ENCODE data around the gene PITPNC1.

The PITPNC1 gene

DNA sequence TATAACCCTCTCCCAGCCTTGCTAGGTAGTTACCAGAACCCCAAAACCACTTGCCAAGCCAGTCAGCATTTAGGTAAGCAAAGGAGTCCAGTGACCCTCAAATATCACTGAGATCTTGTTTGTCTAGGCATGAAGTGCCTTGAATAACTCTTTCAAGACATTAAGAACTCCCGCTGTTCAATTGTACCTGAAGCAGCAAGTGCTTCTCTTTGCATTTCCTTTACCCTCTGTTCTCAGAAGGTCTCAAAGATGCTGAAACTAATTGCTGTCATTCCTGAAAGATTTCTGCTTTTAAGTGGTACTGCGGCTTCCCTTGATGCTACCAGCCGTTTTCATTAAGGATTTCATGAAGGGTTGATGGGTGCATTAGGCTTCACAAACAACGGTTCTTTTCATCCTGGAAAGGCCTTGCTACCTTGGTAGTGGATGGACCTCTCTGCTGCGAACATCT is 142.7 kb downstream of the PITPNC1 start:
- no peak for DNase-seq

DNA sequence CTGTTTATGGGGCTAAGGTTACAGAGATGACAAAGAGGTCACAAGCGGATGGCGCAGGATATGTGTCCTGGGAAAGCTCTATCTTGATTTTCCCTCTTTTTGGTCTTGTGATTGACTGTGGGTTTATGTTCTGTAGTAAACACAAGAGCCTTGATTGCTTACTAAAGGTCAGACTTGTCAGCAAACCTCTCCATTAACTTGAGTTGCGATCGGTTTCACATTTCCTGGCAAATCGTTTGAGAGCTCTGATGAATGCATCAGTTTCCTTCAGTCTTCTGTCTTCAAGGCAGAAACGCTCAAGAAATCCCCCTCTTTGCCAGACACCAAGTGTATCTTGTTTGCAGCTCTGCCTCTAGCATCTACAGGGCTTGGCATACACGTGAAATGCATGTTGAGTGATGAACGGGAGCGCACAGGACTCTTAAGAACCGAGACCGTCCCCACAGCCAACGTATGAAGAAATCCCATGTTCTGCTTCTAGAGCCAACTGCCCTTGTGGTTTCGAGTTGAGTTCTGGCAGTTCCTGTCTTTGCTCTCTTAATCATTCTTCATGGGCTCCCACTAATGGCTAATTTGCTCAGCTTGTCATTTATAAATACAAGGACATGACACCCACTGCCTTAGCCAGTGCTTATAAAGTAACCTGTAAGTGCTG is 143.3 kb downstream of the PITPNC1 start:
- no peak for DNase-seq

- no peak for DNase-seq
These were observed 144.1 kb downstream of the PITPNC1 start for GRCh38 chr17:67520916-67521774.

DNA sequence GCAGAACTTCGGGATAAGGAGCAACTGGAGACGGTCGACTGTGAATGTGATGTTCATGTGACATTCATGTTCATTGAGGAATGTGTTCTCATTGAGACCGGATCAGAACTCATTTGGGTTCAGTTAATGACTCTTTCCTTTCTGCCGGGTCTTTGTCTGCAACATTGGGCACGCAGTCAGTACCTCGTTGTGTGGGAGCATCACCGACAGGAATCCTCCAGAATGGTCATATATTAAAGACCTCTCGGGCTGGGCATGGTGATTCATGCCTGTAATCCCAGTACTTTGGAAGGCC is 144.6 kb downstream of the PITPNC1 start:
- DNase-seq: no peak

DNA sequence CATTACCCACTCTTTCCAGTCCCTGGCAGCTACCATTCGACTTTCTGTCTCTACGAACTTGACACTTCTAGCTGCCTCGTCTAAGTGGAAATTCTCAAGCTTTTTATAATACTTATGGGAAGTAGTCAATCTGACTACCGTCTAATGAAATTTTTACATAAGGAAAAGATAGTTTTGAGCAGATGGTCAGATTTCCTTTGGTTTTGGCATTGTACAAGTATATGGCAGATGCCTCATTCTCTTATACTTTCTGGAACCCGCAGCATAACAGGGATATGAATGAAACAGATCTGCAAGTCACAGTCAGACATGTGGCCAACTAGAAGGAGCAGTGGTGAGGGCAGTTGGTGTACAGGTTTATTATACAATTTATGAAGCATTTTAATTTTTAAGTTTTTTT is 146.0 kb downstream of the PITPNC1 start:
- no peak for DNase-seq

DNA sequence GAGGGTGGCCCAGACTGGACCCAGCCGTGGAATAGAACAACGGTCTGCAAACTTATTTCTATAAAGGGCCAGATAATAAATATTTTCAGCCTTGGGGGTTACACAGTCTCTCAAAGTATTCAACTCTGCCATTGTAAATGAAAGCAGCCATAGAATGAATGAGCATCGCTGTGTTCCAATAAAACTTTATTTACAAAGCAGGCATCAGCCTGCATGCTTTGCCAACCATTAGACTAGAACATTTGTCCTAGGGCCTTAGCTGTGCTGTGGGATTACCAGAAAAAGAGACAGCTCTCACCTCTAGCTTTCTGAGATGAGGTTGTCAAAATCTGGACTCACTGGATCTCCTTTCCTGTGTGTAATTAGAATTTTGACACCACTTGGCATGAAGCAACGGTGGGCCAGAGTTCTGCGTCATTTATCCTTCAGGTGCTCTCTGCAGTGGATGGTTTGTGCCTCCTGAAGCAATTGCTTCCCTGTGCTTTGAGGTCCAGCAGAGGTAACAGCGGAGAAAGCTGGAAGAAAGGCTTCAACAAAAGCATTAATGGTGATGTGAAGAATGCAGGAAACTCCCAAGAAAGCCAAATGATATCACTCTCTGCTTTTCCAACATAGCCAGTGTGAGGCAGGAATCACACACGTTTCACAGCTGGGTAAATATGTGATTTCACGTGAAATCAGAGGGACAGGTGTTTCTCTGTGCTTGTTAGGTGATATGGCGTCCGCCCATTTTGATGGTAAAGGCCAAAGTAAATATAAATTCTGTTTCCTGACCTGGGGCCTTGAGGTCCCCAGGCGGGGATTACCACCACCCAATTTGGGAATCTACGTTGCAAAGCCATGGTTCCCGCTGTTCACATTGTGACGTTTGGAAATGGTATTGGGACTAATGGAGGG is 148.4 kb downstream of the PITPNC1 start:
- no peak for DNase-seq

DNA sequence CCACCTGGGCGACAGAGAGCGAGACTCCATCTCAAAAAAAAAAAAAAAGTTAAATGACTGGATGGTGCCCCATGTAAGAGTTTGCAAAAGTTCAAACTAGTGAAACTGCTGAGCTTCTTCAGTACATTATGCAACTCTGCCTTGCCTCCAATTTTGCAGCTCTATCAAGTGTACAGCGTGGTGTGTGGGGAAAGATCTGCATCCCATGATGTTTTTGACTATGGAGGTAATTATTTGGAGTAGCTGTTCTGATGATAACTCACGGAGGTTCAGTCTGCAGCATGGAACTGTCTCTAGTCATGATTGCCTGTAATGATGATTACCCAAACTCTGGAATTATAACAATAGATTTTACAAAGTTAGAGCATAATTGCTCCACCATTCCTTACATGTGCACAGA is 149.6 kb downstream of the PITPNC1 start:
- no peak for DNase-seq

DNA sequence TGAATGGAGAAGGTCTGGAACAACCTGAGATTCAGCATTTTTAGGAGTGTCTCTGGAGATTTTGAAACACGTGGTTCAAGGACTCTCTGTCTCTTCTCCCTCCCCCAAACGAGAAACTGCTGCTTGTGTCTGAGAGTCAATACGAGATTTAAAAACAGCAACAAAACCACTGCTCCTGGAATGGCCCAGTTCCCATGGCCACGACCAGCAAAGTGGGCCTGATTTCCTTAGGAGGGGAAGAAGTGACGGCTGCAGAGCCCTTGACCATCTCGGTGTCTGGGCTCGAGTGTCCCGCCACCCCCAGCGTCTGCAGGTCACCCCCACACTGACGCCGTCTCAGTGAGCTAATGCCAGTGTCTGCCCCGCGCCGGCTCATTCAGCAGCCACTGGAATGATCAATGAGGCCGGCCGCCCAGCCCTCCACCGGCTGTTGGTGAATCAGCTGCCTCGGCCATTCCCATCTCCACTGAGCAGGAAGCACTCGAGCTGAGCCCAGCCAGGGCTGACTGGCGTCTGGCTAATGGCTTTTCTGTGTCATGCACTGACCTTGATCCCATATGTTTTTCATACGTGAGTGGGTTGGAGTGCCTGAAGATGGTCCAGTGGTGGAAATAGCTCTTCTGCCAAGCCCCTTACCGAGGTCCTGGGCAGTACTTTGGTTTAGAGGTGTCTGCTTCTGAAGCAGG is 151.8 kb downstream of the PITPNC1 start:
- DNase-seq: no peak

DNA sequence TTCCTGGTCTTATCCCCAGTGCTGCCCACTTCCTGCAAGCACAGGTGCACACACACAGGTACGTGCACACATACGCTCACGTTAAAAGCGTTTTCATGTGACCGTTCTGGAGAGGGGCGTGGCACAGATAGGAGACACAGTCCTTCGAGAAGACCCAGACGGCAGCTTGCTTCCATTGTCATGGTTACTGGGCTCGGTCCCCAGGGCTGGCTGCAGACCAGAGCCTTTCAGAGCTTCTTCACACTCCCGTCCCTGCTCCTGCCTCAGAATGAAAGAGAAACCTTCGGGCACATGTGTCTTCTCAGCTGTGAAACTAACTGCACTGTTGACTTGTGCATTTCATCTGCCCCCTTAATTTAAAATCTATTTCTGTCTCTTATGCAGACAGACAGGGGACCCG is 154.2 kb downstream of the PITPNC1 start:
- DNase-seq: no peak

- no peak for DNase-seq
These were observed 155.3 kb downstream of the PITPNC1 start for GRCh38 chr17:67532326-67532871.

DNA sequence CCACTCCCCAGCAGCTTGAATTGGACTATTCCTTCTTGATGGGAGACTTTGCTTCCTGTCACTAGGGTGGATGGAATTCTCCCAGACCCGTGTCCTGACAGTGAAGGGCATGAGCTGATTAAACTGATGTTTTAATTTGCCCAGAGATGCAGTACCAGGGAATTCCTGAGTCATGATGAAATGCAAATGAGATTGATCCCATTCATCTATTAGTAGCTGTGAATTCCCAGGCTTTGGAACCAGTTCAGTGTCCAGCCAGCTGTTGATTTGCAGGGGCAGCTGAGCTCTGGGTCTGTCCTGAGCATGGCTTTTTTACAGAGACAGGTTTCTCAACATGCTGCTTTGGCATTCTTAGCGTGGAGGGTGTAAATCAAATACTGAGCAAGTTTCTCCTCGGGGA is 157.9 kb downstream of the PITPNC1 start:
- DNase-seq: no peak

DNA sequence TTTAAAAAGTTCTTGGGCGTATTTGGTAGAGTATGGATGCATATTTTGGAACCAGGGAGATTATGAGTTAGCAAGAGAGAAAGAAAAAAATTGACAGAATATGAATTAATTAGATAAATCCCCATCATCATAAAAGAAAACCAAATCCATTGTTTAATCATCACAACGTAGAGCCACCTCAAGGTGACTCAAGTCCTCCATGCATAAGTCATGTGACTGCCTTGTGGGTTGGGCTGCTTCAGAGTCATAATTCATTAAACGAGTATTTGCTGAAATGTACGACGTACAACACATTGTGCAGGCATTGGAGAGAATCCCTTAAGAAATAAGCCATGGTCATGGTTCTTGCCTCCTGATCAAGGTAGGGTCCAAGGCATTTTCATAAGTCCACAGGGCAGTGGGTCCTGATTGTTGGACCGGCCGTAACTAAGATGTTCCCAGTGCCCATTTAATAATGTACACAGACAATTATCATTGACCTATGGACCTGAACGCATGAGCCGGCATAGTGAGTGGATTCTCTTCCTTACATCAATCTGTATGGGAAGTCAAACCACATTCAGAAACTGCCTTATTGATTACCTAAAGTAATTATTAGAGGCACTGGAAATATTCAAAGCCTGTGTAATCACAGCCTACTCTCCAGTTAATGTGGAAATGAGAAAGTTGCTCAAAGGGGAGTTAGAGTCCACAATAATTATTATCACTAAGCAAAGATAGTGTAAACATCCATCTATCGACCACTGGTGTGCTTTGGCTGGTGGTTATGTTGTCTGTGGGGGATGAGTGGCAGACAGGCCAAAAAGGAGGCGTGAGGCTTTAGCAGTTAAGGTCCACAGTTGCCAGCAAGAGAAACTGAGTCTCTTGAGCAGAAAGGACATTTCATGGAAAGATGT is 165.4 kb downstream of the PITPNC1 start:
- no peak for DNase-seq

DNA sequence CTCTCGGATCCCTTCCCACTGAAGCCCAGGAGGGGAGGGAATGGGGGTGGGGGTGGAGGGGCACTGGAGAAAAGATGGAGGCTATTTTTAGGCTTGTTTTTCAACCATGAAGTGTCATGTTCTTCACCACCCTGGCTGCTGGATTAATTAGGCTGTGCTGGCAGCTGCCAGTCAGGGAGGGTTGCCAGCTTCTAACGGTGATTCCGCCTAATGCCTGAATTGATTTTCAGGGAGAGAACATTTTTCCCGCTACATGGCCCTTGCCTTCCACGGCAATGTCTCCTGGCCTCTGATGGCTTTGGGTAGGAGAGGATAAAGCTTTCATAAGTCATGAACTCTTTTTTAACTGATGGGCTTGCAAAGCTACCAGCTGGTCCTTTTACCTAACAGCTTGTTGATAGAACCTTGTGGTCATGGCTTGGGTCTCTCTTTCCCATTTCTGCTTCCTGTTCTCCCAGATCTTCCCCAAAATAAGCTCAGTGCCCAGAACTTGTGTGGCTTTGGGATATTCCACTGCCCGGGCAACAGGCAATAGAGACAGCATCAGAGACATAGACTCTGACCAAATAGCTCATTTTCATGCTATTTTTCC is 167.4 kb downstream of the PITPNC1 start:
- DNase-seq: no peak

GRCh38 chr17:67546578-67547527 is 169.8 kb downstream of the PITPNC1 start:
- no peak for DNase-seq

DNA sequence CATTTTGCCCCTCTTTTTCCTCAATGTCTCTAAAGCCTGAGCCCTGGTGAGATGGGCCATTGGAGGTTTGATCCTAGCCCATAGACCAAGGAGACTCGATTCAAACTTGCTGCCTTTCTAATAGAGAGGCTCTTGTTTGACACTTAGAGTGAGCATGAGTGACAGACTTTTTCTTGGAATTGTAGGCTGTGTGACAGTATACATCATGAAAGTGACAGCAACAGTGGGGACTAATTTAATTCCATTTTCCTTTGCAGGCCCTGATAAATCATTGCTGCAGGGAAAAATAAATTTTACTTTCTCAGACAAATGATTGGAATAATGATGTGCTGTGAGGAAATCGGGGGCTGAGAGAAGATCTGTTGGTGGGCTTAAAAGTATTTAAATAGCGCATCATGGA is 171.6 kb downstream of the PITPNC1 start:
- DNase-seq: no peak

- DNase-seq: no peak
These were observed 172.7 kb downstream of the PITPNC1 start for GRCh38 chr17:67549820-67550219.

- no peak for DNase-seq
These were observed 177.6 kb downstream of the PITPNC1 start for GRCh38 chr17:67554634-67555033.

DNA sequence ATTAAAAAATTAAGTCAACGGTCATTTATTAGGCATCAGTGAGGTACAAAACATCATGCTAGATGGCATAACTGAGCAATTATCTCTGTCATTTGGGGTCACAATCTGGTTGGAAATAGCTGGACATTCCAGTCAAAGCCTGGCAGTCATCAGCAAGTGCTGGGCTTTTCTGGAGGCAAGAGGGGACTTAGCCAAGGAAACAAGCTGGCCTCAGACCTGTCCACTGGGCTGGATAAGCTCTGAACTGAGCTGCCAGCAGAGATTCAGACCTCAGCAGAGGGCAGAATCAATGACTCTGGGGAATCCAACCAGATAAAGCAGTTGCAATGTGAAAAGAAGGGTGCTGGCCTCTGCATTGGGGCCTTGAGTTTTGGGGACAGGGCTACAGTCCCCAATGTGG is 178.8 kb downstream of the PITPNC1 start:
- DNase-seq: no peak

GRCh38 chr17:67557052-67557845 is 180.2 kb downstream of the PITPNC1 start:
- no peak for DNase-seq
